Endothelial cell of umbilical vein (primary cell): ENCODE measurements around the gene SLC2A1. TPM values are rescaled to one million over a fixed set of nuclear protein-coding genes. Genes with fewer than 3 reads are reported as not detected.
A peak's percentile ranks its signal among the peaks of the same experiment; 100 is the strongest.

Source experiments
- BruUV-seq: library from RNA; stranded (reverse); fragments of 400-500 nt; replicated peaks from 2 replicates; lab custom pipeline; 2021; lab: Mats Ljungman, UMichigan
- CTCF ChIA-PET: fragments of 300-600, 350-600 bp; sonication (Branson Sonifier 250); formaldehyde crosslinking; loops from one replicate; lab custom pipeline; 2021; ENCODE audit warnings: antibody characterized with exemption, inconsistent platforms; lab: Charles Lee
- POLR2A ChIA-PET: fragments of 300-600, 350-600 bp; sonication (Branson Sonifier 250); formaldehyde crosslinking; loops from one replicate; lab custom pipeline; 2021; ENCODE audit warnings: antibody characterized with exemption, inconsistent platforms; lab: Charles Lee
- DNase-seq: peaks from one replicate; pipeline ENCODE4 v3.0.0-alpha.2; 2011; ENCODE audit warnings: low read depth, low spot score
- FAIRE-seq: peaks from 2 replicates; lab custom pipeline; 2011; peaks lifted over from hg19 to GRCh38; lab: Jason Lieb, UNC
- H2AFZ ChIP-seq: 2 replicates; pipeline ENCODE4 v1.6.0; 2012; ENCODE audit warnings: low read depth, low read length, control low read depth, inconsistent platforms
- H3K27ac ChIP-seq: 2 replicates; pipeline ENCODE4 v1.5.1; 2011; ENCODE audit warnings: low read depth, mild to moderate bottlenecking, control low read depth, low read length, moderate library complexity; ENCODE audit not compliant: insufficient read depth
- H3K27me3 ChIP-seq, 2 experiments: 2 replicates each; pipeline versions ENCODE4 v1.6.0 to v1.6.1; 2011; ENCODE audit warnings: low read length in 2 of 2, mixed read lengths in 1 of 2; ENCODE audit not compliant: control insufficient read depth in 2 of 2, insufficient read depth in 2 of 2
- H3K36me3 ChIP-seq, 2 experiments: 2 replicates in 1 of 2; 3 replicates in 1 of 2; pipeline ENCODE4 v1.5.1; 2011; ENCODE audit warnings: low read length in 2 of 2, mild to moderate bottlenecking in 1 of 2, moderate library complexity in 1 of 2; ENCODE audit not compliant: control insufficient read depth in 2 of 2, insufficient read depth in 2 of 2; ENCODE audit errors: extremely low read depth in 1 of 2
- H3K4me1 ChIP-seq: 3 replicates; pipeline ENCODE4 v1.5.1; 2011; ENCODE audit warnings: mild to moderate bottlenecking, low read length; ENCODE audit not compliant: control insufficient read depth, insufficient read depth; ENCODE audit errors: extremely low read depth
- H3K4me2 ChIP-seq: 2 replicates; pipeline ENCODE4 v1.6.1; 2011; ENCODE audit warnings: low read length, control low read depth, mixed read lengths; ENCODE audit not compliant: insufficient read depth
- H3K4me3 ChIP-seq, 3 experiments: fragments of 200-600 bp in 1 of 3; sonication (generic), shearing (Covaris generic) in 1 of 3; replicated peaks in 1 of 3; 2 replicates each; pipeline ENCODE4 v1.5.1; 2011 to 2016; ENCODE audit warnings: control low read depth in 3 of 3, low read length in 3 of 3, mild to moderate bottlenecking in 2 of 3, inconsistent platforms in 1 of 3, low read depth in 1 of 3, moderate library complexity in 1 of 3; ENCODE audit not compliant: insufficient read depth in 1 of 3
- H3K79me2 ChIP-seq: 2 replicates; pipeline ENCODE4 v1.6.0; 2012; ENCODE audit warnings: low read length, inconsistent platforms; ENCODE audit not compliant: control insufficient read depth, insufficient read depth
- H3K9ac ChIP-seq: replicated peaks from 2 replicates; pipeline ENCODE3; 2011; ENCODE audit warnings: low read length, control low read depth; ENCODE audit not compliant: insufficient read depth; ENCODE audit errors: extremely low read depth
- H3K9me1 ChIP-seq: replicated peaks from 3 replicates; pipeline ENCODE4 v1.6.0; 2011; ENCODE audit warnings: mild to moderate bottlenecking, low read length; ENCODE audit not compliant: control insufficient read depth, insufficient read depth; ENCODE audit errors: extremely low read depth
- H3K9me3 ChIP-seq: replicated peaks from 2 replicates; pipeline ENCODE4 v1.5.1; 2012; ENCODE audit warnings: low read length, inconsistent platforms; ENCODE audit not compliant: control insufficient read depth, insufficient read depth
- H4K20me1 ChIP-seq: replicated peaks from 2 replicates; pipeline ENCODE3; 2011; ENCODE audit warnings: mild to moderate bottlenecking, low read length; ENCODE audit not compliant: control insufficient read depth, insufficient read depth; ENCODE audit errors: extremely low read depth
- CTCF ChIP-seq, 2 donors: IDR thresholded peaks; 1 replicate in 1 of 2; 2 replicates in 1 of 2; pipeline ENCODE4 v1.5.1; 2011; ENCODE audit warnings: low read length in 2 of 2, mild to moderate bottlenecking in 2 of 2, moderate library complexity in 2 of 2, control low read depth in 1 of 2, inconsistent platforms in 1 of 2, low read depth in 1 of 2; ENCODE audit not compliant: insufficient read depth in 1 of 2; ENCODE audit errors: extremely low read depth in 1 of 2
- EZH2 ChIP-seq: IDR thresholded peaks from 2 replicates; pipeline ENCODE4 v1.6.1; 2012; ENCODE audit warnings: borderline replicate concordance, low read depth, mild to moderate bottlenecking, moderate library complexity, low read length, inconsistent platforms; ENCODE audit not compliant: severe bottlenecking
- JUN ChIP-seq: IDR thresholded peaks from 2 replicates; pipeline ENCODE4 v1.6.1; 2011; ENCODE audit warnings: borderline replicate concordance, low read depth; ENCODE audit not compliant: insufficient read length, insufficient read depth
- MAX ChIP-seq: IDR thresholded peaks from 2 replicates; pipeline ENCODE4 v1.6.1; 2011; ENCODE audit not compliant: insufficient read depth, insufficient read length
- MYC ChIP-seq: IDR thresholded peaks from one replicate; pipeline ENCODE4 v1.6.1; 2011; ENCODE audit warnings: mild to moderate bottlenecking, low read depth, low read length
- POLR2A ChIP-seq: IDR thresholded peaks from 2 replicates; pipeline ENCODE4 v1.6.1; 2012; ENCODE audit warnings: low read depth, mild to moderate bottlenecking, control low read depth, low read length
- POLR2AphosphoS5 ChIP-seq: IDR thresholded peaks from 2 replicates; pipeline ENCODE4 v1.6.1; 2012; ENCODE audit warnings: low read depth, mild to moderate bottlenecking, control low read depth, low read length, moderate library complexity; ENCODE audit not compliant: insufficient read depth
- dilution Hi-C: fragments of 300-500 bp; cut with MboI; formaldehyde crosslinking; loops from one replicate; pipeline ENCODE4 v1.15.0; 2019; ENCODE audit warnings: low sequenced_read_pairs; ENCODE audit not compliant: extremely low pct_ligation_motif_present
- intact Hi-C: fragments of 100-400 bp; cut with micrococcal nuclease; formaldehyde crosslinking; loops from one replicate; pipeline ENCODE4 v1.10.0; 2022
- polyA plus RNA-seq, 4 experiments: library from polyadenylated mRNA; depleted of rRNA in 3 of 4; stranded (reverse) in 3 of 4; unstranded in 1 of 4; fragments of >200 nt; gene quantifications; 2 replicates each; pipeline versions ENCODE4 v1.2.1 to v1.2.3, GENCODE V29; 2011 to 2012; ENCODE audit warnings: missing spikeins in 1 of 4
- total RNA-seq: library from RNA; stranded (reverse); gene quantifications from 2 replicates; pipeline ENCODE4 v1.2.3, GENCODE V29; 2021

SLC2A1 gene
- total and polyA plus RNA-seq, 2 donors (not counting 3 experiments of a cell fraction or from before 2014, with no cell fraction given): 42.2 to 46.5 TPM

DNA sequence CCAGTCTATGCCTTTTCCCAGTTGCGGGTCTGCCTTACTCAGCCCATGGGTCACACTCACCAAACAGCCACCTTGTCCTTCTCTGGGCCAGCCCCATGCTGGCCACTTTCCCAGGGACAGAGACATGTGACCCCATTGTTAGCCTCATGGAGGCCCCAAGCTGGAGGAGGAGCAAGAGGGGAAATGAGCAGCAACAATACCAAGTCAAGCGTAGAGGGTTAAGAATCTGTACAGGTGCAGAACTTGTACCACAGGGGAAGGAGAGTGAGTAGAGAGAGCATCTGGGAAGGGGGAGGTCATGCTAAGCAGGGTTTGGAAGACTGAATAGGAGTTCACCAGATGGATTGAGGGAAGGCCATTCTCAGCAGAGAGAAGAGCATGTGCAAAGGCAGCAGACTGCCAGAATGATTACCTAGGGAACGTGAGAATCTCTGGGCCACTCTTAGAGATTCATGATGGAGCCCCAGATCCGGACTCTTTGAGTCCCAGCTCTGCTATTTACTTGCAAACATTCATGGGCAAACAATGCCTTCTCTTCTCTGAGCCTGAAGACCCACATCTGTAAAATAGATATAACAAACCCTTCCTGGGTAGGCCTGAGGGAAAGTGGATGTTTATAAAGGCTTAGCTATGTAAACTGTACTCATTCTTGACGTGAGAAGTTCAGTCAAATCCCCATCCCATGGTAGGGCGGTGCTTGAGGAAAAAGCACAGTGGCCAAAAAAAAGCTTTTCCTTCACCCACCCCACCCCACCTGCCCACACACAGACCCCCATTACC lies 2.8 kb upstream of the SLC2A1 start:
- TF ChIP-seq JUN (no peak), MAX (no peak), CTCF (IDR thresholded peaks at IDR 0.05; ENCODE audit: extremely low read depth in 1 of 2, insufficient read depth in 1 of 2, low read depth in 1 of 2, low read length in 2 of 2) (no peak), POLR2A (no peak), MYC (no peak), EZH2 (no peak), POLR2AphosphoS5 (no peak)
- Histone ChIP-seq H3K4me1 (peaks cover 16% of the 10 kb centered on the region), H3K9me3 (no peaks in the 10 kb centered on the region), H3K4me3 (no peak overlapping the region), H3K79me2 (peaks cover 10% of the 10 kb centered on the region), H3K4me2 (no peak overlapping the region), H3K9ac (no peak overlapping the region), H3K9me1 (no peaks in the 10 kb centered on the region), H3K27ac (no peak overlapping the region), H3K27me3 (no peaks in the 10 kb centered on the region), H2AFZ (no peak overlapping the region), H3K36me3 (no peaks in the 10 kb centered on the region), H4K20me1 (no peaks in the 10 kb centered on the region)
- peak; percentile 26 for DNase-seq
- ChIA-PET CTCF (interaction anchor here (1.2 to 5.7 kb wide), 3 partner anchors 37 to 112 kb away, joined by 3 to 23 read pairs (median 6); no protein-coding TSS in a partner anchor), POLR2A (no interaction called here)
- no TSS peak for BruUV-seq
- intact Hi-C loops: no loop called here
- dilution Hi-C loops: no loop called here
- FAIRE-seq: no peak
